ENCODE data around the gene FER. TPM values are rescaled to one million over a fixed set of nuclear protein-coding genes. Genes with fewer than 3 reads are reported as not detected.

The FER gene
- total and polyA plus RNA-seq, 7 donors = 1.2 to 36.7 (median 24.2) TPM

DNA sequence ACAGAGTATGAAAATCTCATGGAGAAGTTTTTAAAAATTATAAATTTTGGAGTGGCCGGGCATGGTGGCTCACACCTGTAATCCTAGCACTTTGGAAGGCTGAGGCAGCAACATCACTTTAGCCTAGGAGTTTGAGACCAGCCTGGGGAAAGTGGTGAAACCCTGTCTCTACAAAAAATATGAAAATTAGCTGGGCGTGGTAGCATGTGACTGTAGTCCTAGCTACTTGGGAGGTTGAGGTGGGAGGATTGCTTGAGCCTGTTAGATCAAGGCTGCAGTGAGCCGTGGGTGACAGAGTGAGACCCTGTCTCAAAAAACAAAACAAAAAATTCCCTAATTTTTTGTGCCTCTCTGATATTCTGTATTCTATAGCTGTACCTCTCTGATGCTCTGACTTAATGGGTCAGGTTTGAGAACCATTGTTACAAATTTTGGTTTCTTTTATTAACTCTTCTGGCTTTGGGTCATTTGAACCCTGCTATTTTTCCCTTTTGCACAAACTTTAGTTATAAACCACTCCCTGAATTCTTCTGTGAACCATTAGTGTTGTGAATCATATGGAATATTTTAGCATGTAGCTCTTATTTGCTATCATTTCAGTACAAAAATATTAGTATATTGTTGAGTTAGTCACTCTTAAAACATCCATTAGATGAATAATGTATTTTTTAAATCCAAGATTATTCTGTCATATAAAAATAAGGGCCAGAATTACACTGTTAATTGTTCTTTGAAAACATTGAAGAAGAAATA lies 51.0 kb downstream of the FER start:
- DNase-seq = no peak
- 94 to 95% methylated on average over 3 of the region's 3 CpGs for WGBS, 2 donors
- Histone ChIP-seq H3K27me3 (no peaks in the 10 kb centered on the region), H3K36me3 (no peaks in the 10 kb centered on the region), H3K4me1 (no peaks in the 10 kb centered on the region), H3K9me3 (no peaks in the 10 kb centered on the region), H3K4me3 (no peak overlapping the region), H3K27ac (no peak overlapping the region)
- TF ChIP-seq, protein P1, sequence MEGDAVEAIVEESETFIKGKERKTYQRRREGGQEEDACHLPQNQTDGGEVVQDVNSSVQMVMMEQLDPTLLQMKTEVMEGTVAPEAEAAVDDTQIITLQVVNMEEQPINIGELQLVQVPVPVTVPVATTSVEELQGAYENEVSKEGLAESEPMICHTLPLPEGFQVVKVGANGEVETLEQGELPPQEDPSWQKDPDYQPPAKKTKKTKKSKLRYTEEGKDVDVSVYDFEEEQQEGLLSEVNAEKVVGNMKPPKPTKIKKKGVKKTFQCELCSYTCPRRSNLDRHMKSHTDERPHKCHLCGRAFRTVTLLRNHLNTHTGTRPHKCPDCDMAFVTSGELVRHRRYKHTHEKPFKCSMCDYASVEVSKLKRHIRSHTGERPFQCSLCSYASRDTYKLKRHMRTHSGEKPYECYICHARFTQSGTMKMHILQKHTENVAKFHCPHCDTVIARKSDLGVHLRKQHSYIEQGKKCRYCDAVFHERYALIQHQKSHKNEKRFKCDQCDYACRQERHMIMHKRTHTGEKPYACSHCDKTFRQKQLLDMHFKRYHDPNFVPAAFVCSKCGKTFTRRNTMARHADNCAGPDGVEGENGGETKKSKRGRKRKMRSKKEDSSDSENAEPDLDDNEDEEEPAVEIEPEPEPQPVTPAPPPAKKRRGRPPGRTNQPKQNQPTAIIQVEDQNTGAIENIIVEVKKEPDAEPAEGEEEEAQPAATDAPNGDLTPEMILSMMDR (IDR thresholded peaks at IDR 0.05) = no peak
- no peak for TF ChIP-seq EP300 (IDR thresholded peaks at IDR 0.05)
- no peak for TF ChIP-seq POLR2A (IDR thresholded peaks at IDR 0.05)
- TF ChIP-seq POLR2AphosphoS5 (IDR thresholded peaks at IDR 0.05) = no peak
- intact Hi-C loops (cut with DNase I) = no loop called here

DNA sequence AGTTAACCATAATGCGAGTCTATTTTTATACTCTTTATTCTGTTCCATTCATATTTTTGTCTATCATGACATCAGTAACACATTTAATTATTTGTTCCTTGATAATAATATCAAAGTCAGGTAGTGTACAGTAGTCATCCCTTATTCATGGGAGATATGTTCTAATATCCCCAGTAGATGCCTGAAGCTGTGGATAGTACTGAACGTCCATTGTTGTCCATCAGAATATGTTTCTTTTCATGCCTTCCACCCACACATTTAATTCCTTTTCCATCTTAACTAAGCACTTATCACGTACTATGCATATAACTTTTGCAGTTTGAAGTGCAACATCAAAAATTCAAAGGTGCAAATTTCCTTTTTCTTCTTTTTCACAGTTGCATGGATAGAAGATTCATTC lies 53.6 kb downstream of the FER start:
- Histone ChIP-seq H3K36me3 (no peaks in the 10 kb centered on the region), H3K4me3 (no peak overlapping the region), H3K27me3 (no peaks in the 10 kb centered on the region), H3K27ac (no peak overlapping the region), H3K4me1 (no peaks in the 10 kb centered on the region), H3K9me3 (no peaks in the 10 kb centered on the region)
- 94 to 95% methylated on average over 3 of the region's 3 CpGs for WGBS, 2 donors
- DNase-seq = no peak
- TF ChIP-seq POLR2AphosphoS5 (IDR thresholded peaks at IDR 0.05) (no peak), POLR2A (IDR thresholded peaks at IDR 0.05) (no peak), EP300 (IDR thresholded peaks at IDR 0.05) (no peak)
- TF ChIP-seq, protein P1 (IDR thresholded peaks at IDR 0.05) = no peak
- intact Hi-C loops (cut with DNase I) = no loop called here

DNA sequence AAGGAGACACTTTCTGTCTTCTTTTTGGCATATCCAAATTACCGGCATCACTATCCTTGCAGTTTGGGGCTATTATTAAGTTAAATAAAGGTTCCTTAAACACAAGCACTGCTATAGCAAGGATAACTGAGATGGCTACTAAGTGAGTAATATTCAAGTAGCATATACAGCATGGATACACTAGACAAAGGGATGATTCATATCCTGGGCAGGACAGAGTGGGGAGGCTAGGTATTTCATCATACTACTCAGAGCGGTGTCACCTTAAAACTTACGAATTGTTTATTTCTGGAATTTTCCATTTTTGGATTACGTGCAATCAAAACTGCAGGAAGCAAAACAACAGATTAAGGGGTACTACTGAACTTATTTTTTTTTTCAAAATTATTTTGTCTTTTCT lies 54.1 kb downstream of the FER start:
- Histone ChIP-seq H3K36me3 (no peaks in the 10 kb centered on the region), H3K4me3 (no peak overlapping the region), H3K27ac (no peak overlapping the region), H3K27me3 (no peaks in the 10 kb centered on the region), H3K9me3 (no peaks in the 10 kb centered on the region), H3K4me1 (no peaks in the 10 kb centered on the region)
- 90 to 95% methylated on average over 4 of the region's 4 CpGs for WGBS, 2 donors
- intact Hi-C loops (cut with DNase I) = no loop called here
- TF ChIP-seq POLR2A (IDR thresholded peaks at IDR 0.05) (no peak), EP300 (IDR thresholded peaks at IDR 0.05) (no peak), POLR2AphosphoS5 (IDR thresholded peaks at IDR 0.05) (no peak)
- TF ChIP-seq, protein P1 (IDR thresholded peaks at IDR 0.05) = no peak
- DNase-seq = no peak

DNA sequence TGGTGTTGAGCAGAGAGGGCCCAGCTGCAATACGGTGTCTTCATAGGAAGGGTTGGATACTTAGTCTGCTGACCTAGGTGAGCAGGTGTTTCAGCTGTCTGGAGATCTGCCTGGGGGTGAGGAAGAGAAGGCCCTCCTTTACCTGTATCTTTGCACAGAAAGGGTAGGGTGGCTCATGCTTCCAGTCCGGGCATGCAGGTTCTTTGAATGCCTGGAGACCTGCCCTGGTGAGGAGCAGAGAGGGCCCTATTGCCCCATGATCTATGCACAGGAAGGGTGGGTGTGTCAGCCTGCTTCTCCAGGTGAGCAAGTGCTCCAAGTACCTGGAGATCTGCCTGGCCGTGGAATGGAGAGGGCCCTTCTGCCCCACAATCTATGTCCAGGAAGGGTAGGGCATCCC lies 63.0 kb downstream of the FER start:
- peaks cover 0 to 31% (median 15%) of the 10 kb centered on the region in 4 donors for H3K4me1 ChIP-seq
- no peaks in the 10 kb centered on the region for H3K36me3 ChIP-seq
- WGBS, 2 donors = 94 to 97% methylated on average over 3 of the region's 3 CpGs
- TF ChIP-seq POLR2A (IDR thresholded peaks at IDR 0.05) (no peak), POLR2AphosphoS5 (IDR thresholded peaks at IDR 0.05) (no peak), EP300 (IDR thresholded peaks at IDR 0.05) (no peak)
- TF ChIP-seq, protein P1 (IDR thresholded peaks at IDR 0.05) = no peak
- intact Hi-C loops (cut with DNase I) = loop anchor here (5.0 kb wide), 1 partner anchor 63 kb away; the partner anchor contains the start of gene FER
- H3K4me3 ChIP-seq = no peak overlapping the region
- H3K27me3 ChIP-seq = no peaks in the 10 kb centered on the region
- no peaks in the 10 kb centered on the region for H3K9me3 ChIP-seq
- H3K27ac ChIP-seq = no peak overlapping the region
- DNase-seq = no peak
